ENCODE results near the gene IGBP1. TPM values are rescaled to one million over a fixed set of nuclear protein-coding genes. Genes with fewer than 3 reads are reported as not detected.
A peak's percentile ranks its signal among the peaks of the same experiment; 100 is the strongest.
"Not testable (repeated sequence)": the region's sequence is repeated elsewhere in the genome, so short reads cannot be mapped to it uniquely, and the experiment has no call there.

Gene IGBP1
- 29.4 and 29.8 TPM in 2 replicates for total RNA-seq

DNA sequence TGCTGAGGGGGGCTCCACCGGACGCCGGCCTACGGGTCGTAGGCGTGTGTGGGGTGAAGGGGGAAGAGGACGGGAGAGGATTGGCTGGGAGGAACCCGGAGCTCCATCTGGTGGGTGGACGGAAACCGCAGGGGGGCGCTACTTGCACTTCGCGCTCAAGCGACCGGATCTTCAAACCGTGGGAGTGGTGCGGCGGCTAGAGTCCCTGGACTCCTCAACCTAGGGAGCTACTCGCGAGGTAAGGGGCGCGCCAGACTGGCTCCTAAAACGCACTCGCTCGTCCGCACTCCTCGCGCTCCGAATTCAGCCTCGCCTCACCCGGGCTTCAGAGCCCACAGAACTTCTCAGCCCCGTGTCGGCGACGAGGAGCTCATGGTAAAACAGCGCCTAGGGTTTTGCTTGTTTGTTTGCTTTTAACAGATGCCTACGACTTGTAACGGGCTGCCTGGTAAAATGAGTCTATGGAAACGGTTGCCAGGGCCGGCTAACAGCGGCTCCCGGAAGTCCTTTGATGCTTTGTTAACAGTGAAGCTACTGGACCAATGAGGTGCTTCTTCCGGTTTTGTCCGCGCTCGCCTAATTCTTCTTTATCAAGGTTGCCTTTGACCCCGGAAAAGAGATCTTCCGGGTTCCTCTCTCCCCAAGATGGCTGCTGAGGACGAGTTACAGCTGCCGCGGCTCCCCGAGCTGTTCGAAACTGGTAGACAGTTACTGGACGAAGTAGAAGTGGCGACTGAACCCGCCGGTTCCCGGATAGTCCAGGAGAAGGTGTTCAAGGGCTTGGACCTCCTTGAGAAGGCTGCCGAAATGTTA is at the start of gene IGBP1:
IGBP1 (plus strand) TSS at position 145 of the 813 bp plus-strand sequence; CDS start at position 646, 501 bp downstream.
- H3K9me3 Mint-ChIP-seq, result no peaks in the 10 kb centered on the region
- peak within 1 kb of the TSS; percentile 99 for H3K4me3 Mint-ChIP-seq
- H3K36me3 Mint-ChIP-seq (ENCODE audit: low read depth), result peaks cover 15% of the 10 kb centered on the region
- H3K27ac Mint-ChIP-seq, result peak within 1 kb of the TSS; percentile 97
- no peaks in the 10 kb centered on the region for H3K27me3 Mint-ChIP-seq (ENCODE audit: insufficient read depth)
- peak; percentile 71 for DNase-seq (ENCODE audit: low spot score)
- peaks cover 32% of the 10 kb centered on the region for H3K4me1 Mint-ChIP-seq (ENCODE audit: low read depth)
- intact Hi-C loops (cut with micrococcal nuclease), result loop anchor here (1.0 to 10.0 kb wide), 10 partner anchors 103 to 1636 kb away; partner anchors contain the start of genes EFNB1, IL2RG, MED12 and YIPF6

DNA sequence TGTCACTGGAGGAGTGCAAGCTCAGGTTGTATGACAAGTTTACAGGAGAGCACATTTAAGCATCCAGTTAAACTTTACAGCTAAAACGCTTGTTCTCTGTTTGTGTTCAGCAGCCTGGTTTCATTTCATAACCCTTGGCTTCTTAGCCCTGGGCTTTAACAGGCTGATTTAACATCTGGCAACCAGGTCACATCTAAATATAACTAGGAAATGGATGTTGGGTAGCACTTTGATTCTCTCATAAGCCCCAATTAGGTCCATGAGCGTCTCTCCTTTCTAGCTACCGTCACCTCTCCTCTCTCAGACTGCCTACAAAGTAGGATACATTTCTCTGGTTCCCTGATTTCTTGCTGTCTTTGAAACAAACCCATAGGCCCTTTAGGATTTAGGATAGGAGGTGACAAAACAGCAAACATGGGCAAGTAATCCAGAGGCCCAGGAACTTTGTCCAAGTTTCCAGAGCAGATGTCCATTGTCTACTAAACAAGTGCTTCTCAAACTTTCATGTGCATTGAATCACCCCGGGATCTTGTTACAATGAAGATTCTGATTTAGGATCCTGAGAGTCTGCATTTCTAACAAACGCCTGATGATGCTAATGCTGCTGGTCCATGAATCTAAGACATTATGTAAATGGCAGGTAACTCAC is 48.5 kb upstream of the IGBP1 start:
- Mint-ChIP-seq H3K9me3 (no peaks in the 10 kb centered on the region), H3K27me3 (ENCODE audit: insufficient read depth) (no peaks in the 10 kb centered on the region), H3K27ac (no peak overlapping the region), H3K4me3 (no peak overlapping the region), H3K36me3 (ENCODE audit: low read depth) (no peaks in the 10 kb centered on the region), H3K4me1 (ENCODE audit: low read depth) (no peaks in the 10 kb centered on the region)
- DNase-seq (ENCODE audit: low spot score), result no peak
- intact Hi-C loops (cut with micrococcal nuclease), result no loop called here

DNA sequence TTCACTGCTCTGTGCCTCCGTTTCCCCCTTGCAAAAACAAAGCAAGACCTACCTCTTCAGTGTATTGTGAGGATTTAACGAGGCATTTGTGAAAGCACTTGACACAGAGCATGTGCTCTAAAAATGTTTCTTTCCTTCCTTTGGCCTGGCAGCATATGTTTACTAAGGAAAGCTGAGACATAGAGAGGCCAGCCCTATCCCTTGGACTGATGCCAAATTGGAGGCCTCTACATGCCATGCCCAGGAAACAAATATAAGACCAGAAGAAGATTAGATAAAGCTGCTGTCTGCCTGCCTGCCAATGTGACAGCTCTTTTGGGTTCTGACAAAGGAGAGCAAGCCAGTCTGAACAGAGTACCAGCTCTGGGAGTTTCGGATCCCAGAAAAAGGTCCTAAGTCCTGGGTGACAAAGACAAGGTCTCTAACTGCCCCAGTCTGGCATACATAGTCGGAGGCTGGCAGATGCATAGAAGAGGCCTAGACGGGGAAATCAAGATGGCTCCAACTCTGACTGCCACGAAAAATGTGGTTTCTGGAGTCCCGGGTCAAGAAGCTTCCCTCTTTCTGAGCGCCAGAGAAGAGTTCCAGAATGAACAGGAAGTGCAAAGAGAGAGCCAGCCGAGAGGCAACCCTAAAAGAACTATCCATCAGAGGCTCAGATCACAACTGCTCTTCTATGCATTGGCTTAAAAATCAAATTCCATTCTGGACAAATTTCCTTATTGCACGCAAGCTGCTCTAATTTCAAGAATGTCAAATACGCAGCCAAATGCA is 45.2 kb upstream of the IGBP1 start:
- Mint-ChIP-seq H3K27me3 (ENCODE audit: insufficient read depth) (no peaks in the 10 kb centered on the region), H3K36me3 (ENCODE audit: low read depth) (no peaks in the 10 kb centered on the region), H3K4me3 (no peak overlapping the region), H3K9me3 (no peaks in the 10 kb centered on the region), H3K27ac (no peak overlapping the region), H3K4me1 (ENCODE audit: low read depth) (no peaks in the 10 kb centered on the region)
- DNase-seq (ENCODE audit: low spot score), result no peak
- intact Hi-C loops (cut with micrococcal nuclease), result no loop called here

DNA sequence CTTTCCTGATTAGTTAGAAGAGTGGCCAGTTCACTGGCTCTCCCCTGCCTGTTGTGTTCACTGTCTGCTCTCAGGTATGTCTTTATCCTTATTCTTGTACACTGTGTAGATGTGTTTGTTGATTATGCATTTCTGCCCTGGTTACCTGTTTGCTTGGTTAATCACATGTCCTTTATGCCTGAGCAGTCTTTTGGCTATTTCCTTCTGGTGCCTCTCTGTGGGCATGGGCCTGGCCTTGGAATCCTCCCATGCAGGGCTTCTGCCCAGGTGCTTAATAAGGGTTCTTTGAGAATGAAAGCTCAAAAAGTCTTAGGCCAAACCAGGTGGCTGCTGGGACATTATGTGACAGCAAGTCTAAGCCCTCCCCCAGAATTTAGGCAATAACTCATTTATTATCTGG is 44.5 kb upstream of the IGBP1 start:
- no peaks in the 10 kb centered on the region for H3K4me1 Mint-ChIP-seq (ENCODE audit: low read depth)
- no peaks in the 10 kb centered on the region for H3K9me3 Mint-ChIP-seq
- no peaks in the 10 kb centered on the region for H3K27me3 Mint-ChIP-seq (ENCODE audit: insufficient read depth)
- no peak overlapping the region for H3K4me3 Mint-ChIP-seq
- H3K27ac Mint-ChIP-seq, result no peak overlapping the region
- no peak for DNase-seq (ENCODE audit: low spot score)
- H3K36me3 Mint-ChIP-seq (ENCODE audit: low read depth), result no peaks in the 10 kb centered on the region
- intact Hi-C loops (cut with micrococcal nuclease), result no loop called here

GRCh38 chrX:70089604-70090297 is 43.5 kb upstream of the IGBP1 start:
- no peaks in the 10 kb centered on the region for H3K36me3 Mint-ChIP-seq (ENCODE audit: low read depth)
- H3K4me3 Mint-ChIP-seq, result no peak overlapping the region
- no peak for DNase-seq (ENCODE audit: low spot score)
- H3K27ac Mint-ChIP-seq, result no peak overlapping the region
- intact Hi-C loops (cut with micrococcal nuclease), result no loop called here
- H3K27me3 Mint-ChIP-seq (ENCODE audit: insufficient read depth), result no peaks in the 10 kb centered on the region
- H3K9me3 Mint-ChIP-seq, result no peaks in the 10 kb centered on the region
- no peaks in the 10 kb centered on the region for H3K4me1 Mint-ChIP-seq (ENCODE audit: low read depth)

GRCh38 chrX:70092247-70092646 is 41.0 kb upstream of the IGBP1 start:
- Mint-ChIP-seq H3K9me3 (no peaks in the 10 kb centered on the region), H3K4me1 (ENCODE audit: low read depth) (peaks cover 4% of the 10 kb centered on the region), H3K27me3 (ENCODE audit: insufficient read depth) (no peaks in the 10 kb centered on the region), H3K27ac (no peak overlapping the region), H3K36me3 (ENCODE audit: low read depth) (no peaks in the 10 kb centered on the region), H3K4me3 (no peak overlapping the region)
- intact Hi-C loops (cut with micrococcal nuclease), result no loop called here
- no peak for DNase-seq (ENCODE audit: low spot score)

DNA sequence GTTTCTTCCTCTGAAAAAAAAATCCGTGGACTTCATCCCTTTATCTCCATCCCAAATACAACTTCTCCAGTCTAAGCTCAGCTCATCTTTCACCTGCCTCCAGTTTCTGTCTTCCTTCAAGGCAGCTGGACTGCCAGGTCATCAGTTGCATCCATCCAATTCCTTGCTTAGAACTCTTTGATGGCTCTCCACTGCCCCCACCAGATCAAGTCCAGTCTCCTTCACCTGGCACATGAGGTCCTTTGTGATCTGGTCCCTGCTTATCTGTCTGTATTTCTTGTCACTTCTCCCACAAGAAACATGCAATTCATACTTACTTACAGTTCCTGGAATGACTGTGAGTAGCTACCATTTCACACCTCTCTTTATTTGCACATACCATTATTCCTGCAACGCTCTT is 37.2 kb upstream of the IGBP1 start:
- H3K36me3 Mint-ChIP-seq (ENCODE audit: low read depth), result no peaks in the 10 kb centered on the region
- peaks cover 7% of the 10 kb centered on the region for H3K27me3 Mint-ChIP-seq (ENCODE audit: insufficient read depth)
- no peak overlapping the region for H3K27ac Mint-ChIP-seq
- no peaks in the 10 kb centered on the region for H3K9me3 Mint-ChIP-seq
- no peak for DNase-seq (ENCODE audit: low spot score)
- no peak overlapping the region for H3K4me3 Mint-ChIP-seq
- peaks cover 4% of the 10 kb centered on the region for H3K4me1 Mint-ChIP-seq (ENCODE audit: low read depth)
- intact Hi-C loops (cut with micrococcal nuclease), result loop anchor here (5.0 kb wide), 4 partner anchors 64 to 674 kb away; no protein-coding TSS in a partner anchor

- intact Hi-C loops (cut with micrococcal nuclease), result no loop called here
- Mint-ChIP-seq H3K4me3 (no peak overlapping the region), H3K36me3 (ENCODE audit: low read depth) (no peaks in the 10 kb centered on the region), H3K4me1 (ENCODE audit: low read depth) (no peaks in the 10 kb centered on the region), H3K9me3 (no peaks in the 10 kb centered on the region), H3K27ac (no peak overlapping the region), H3K27me3 (ENCODE audit: insufficient read depth) (no peaks in the 10 kb centered on the region)
- no peak for DNase-seq (ENCODE audit: low spot score)
Observed at GRCh38 chrX:70105229-70105628, 28.0 kb upstream of the IGBP1 start.

- H3K9me3 Mint-ChIP-seq; H3K36me3 Mint-ChIP-seq (ENCODE audit: low read depth); H3K27me3 Mint-ChIP-seq (ENCODE audit: insufficient read depth); H3K27ac Mint-ChIP-seq; intact Hi-C loops (cut with micrococcal nuclease); H3K4me3 Mint-ChIP-seq; H3K4me1 Mint-ChIP-seq (ENCODE audit: low read depth); DNase-seq (ENCODE audit: low spot score): not testable (repeated sequence)
Observed at GRCh38 chrX:70111436-70112026, 21.7 kb upstream of the IGBP1 start.

DNA sequence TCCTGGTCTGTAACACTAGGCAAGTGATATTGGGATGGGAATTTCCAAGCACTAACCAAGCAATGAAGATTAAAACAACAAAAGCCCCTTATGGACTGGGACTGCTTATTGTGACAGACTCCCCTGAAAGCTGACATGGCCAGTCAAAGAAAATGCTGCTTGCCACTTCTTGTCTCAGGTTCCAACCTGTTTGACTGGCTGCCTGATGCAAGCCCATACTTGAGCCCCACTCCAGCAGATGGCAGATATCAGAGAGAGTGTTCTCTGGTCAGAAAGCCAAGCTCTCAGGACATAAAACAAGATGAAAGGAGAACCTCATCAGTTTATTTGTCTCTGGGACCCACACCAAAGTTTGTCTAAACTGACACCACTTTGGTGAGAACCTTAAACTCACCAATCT is 15.5 kb upstream of the IGBP1 start:
- H3K27ac Mint-ChIP-seq, result no peak overlapping the region
- DNase-seq (ENCODE audit: low spot score), result no peak
- no peaks in the 10 kb centered on the region for H3K27me3 Mint-ChIP-seq (ENCODE audit: insufficient read depth)
- intact Hi-C loops (cut with micrococcal nuclease), result no loop called here
- no peaks in the 10 kb centered on the region for H3K36me3 Mint-ChIP-seq (ENCODE audit: low read depth)
- peaks cover 4% of the 10 kb centered on the region for H3K9me3 Mint-ChIP-seq
- no peak overlapping the region for H3K4me3 Mint-ChIP-seq
- H3K4me1 Mint-ChIP-seq (ENCODE audit: low read depth), result no peaks in the 10 kb centered on the region

DNA sequence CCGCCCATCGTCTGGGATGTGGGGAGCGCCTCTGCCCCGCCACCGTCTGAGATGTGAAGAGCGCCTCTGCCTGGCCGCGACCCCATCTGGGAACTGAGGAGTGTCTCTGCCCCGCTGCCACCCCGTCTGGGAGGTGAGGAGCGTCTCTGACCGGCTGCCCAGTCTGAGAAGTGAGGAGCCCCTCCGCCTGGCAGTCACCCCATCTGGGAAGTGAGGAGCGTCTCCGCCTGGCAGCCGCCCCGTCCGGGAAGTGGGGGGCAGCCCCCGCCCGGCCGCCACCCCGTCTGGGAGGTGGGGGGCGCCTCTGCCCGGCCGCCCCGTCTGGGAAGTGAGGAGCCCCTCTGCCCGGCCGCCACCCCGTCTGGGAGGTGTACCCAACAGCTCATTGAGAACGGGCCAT is 10.2 kb upstream of the IGBP1 start:
- intact Hi-C loops (cut with micrococcal nuclease), result not testable (repeated sequence)

GRCh38 chrX:70124678-70125077 is 8.6 kb upstream of the IGBP1 start:
- Mint-ChIP-seq H3K36me3 (ENCODE audit: low read depth) (no peaks in the 10 kb centered on the region), H3K9me3 (peaks cover 4% of the 10 kb centered on the region), H3K27ac (no peak overlapping the region), H3K4me3 (no peak overlapping the region), H3K4me1 (ENCODE audit: low read depth) (no peaks in the 10 kb centered on the region), H3K27me3 (ENCODE audit: insufficient read depth) (peaks cover 2% of the 10 kb centered on the region)
- DNase-seq (ENCODE audit: low spot score), result no peak
- intact Hi-C loops (cut with micrococcal nuclease), result no loop called here

More for the DNA sequence above, 10.2 kb upstream of the IGBP1 start:
- H3K4me3 Mint-ChIP-seq; H3K27ac Mint-ChIP-seq; H3K9me3 Mint-ChIP-seq; H3K27me3 Mint-ChIP-seq (ENCODE audit: insufficient read depth); H3K4me1 Mint-ChIP-seq (ENCODE audit: low read depth); DNase-seq (ENCODE audit: low spot score); H3K36me3 Mint-ChIP-seq (ENCODE audit: low read depth): not testable (repeated sequence)
